ENCODE measurements around the gene MAGI3.
"Not testable (repeated sequence)": the region's sequence is repeated elsewhere in the genome, so short reads cannot be mapped to it uniquely, and the experiment has no call there.

MAGI3 gene

DNA sequence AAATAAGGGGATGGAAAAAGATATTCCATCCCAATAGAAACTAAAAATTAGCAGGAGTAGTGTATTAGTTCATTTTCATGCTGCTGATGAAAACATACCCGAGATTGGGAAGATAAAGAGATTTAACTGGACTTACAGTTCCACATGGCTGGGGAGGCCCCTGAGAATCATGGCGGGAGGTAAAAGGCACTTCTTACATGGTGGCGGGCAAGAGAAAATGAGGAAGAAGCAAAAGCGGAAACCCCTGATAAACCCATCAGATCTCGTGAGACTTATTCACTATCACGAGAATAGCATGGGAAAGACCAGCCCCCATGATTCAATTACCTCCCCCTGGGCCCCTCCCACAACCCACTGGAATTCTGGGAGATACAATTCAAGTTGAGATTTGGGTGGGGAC lies 327.2 kb downstream of the MAGI3 start:
- not testable (repeated sequence) for DNase-seq

DNA sequence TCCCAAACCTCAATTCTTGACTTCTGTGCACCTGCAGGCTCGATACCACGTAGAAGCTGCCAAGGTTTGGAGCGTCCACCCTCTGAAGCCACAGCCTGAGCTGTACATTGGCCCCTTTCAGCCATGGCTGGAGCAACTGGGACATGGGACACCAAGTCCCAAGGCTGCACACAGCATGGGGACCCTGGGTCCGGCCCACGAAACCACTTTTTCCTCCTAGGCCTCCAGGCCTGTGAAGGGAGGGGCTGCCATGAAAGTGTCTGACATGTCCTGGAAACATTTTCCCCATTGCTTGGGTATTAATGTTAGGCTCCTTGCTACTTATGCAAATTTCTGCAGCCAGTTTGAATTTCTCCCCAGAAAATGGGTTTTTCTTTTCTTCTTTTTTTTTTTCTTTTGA lies 328.3 kb downstream of the MAGI3 start:
- not testable (repeated sequence) for DNase-seq

DNA sequence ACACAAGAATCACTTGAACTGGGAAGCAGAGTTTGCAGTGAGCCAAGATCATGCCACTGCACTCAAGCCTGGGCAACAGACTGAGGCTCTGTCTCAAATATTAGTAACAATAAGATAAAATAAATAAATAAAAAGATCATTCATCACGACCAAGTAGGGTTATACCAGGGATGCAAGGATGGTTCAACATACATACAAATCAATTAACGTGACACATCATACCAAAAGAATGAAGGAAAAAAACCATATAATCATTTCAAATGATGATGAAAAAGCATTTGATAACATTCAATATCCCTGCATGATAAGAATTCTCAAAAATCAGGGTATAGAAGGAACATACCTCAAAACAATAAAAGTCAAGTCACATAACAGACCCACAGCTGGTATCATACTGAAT lies 330.7 kb downstream of the MAGI3 start:
- no peak for DNase-seq

DNA sequence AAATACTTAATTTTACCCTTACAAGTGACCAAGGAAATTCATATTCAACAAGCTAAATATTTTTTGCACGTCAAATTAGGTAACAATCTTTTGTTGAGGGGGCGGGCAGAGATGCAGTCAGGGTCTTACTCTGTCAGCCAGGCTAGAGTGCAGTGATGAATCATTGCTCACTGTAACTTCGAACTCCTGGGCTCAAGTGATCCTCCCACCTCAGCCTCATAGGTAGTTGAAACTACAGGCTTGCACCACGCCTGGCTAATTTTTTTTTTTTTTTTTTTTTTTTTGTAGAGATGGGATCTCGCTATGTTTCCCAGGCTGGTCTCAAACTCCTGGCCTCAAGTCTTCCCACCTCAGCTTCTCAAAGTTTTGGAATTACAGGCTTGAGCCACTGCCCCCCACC lies 342.5 kb downstream of the MAGI3 start:
- DNase-seq, result no peak

DNA sequence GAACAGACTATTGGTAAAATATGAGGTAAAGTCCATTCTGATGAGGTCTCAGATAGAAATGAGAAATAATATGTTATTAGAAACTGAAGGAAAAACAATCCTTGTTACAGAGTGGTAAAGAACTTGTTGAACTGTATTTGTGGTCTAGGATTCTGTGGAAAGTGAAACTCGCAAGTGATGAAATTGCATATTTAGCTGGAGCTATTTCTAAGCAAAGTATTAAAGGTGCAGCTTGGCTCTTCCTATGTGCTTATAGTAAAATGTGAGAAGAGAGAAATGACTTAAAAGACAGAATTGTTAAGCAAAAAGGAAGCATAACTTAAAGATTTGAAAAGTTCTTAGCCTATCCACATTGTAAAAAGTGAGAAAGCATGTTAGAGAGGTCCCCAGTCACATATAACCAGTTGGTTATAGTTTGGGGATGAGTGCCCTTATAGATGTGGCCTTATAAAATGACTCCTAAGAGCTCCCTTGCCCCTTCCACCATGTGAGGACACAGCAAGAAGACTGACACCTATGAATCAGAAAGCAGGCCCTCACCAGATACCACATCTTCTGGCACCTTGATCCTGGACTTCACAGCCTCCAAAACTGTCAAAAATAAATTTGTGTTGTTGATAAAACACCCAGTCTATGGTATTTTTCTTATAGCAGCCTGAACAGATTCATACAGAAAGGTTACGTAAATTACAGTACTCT lies 344.2 kb downstream of the MAGI3 start:
- no peak for DNase-seq
